C4-2B (cell line): Measurements from ENCODE around the gene TBXA2R.

Experiments
- H3K27ac ChIP-seq: fragments of 450-650 bp; 2 replicates; pipeline ENCODE4 v1.5.1; 2017
- CTCF ChIP-seq: fragments of 450-650 bp; conservative IDR thresholded peaks from 2 replicates; pipeline ENCODE4 v1.5.1; 2017; ENCODE audit warnings: mild to moderate bottlenecking
- ZFX ChIP-seq: fragments of 450-650 bp; IDR thresholded peaks from 2 replicates; pipeline ENCODE4 v1.6.1; 2017

The TBXA2R gene

GRCh38 chr19:3608750-3609322 lies 2.2 kb upstream of the TBXA2R start:
- TF ChIP-seq ZFX (no peak), CTCF (no peak)
- peak overlapping the region; percentile 57; the same call in 1 of the 2 replicates for H3K27ac ChIP-seq

DNA sequence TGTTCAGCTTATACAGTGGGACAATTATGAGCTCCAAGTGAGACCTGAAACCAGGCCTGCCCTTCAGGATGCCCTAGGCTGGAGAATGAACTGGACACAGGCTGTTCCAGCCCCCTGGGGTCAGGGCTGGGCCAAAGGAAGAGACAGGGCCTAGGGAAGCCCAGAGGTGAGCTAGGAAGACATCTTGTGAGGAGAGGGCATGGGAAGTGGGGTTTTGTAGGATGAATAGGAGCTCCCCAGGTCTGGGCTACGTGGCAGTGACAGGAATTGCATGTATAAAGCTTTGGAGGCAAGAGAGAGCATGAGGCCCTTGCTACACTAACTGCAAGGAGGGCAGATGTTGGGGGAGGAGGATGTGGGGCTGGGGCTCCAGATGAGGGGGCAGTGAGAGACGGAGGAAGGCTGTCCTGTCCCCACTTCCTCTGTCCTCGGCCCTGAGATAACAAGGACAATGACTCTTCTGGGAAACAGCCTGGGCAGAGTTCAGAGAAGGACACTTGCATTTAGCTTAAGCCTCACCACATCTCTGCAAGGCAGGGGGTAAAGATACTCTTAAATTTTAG lies 1.5 kb upstream of the TBXA2R start:
- no peak for TF ChIP-seq ZFX
- no peak for TF ChIP-seq CTCF
- no peak overlapping the region for H3K27ac ChIP-seq

GRCh38 chr19:3607303-3608078 lies 816 bp upstream of the TBXA2R start:
- no peak overlapping the region for H3K27ac ChIP-seq
- TF ChIP-seq CTCF (no peak), ZFX (no peak)

DNA sequence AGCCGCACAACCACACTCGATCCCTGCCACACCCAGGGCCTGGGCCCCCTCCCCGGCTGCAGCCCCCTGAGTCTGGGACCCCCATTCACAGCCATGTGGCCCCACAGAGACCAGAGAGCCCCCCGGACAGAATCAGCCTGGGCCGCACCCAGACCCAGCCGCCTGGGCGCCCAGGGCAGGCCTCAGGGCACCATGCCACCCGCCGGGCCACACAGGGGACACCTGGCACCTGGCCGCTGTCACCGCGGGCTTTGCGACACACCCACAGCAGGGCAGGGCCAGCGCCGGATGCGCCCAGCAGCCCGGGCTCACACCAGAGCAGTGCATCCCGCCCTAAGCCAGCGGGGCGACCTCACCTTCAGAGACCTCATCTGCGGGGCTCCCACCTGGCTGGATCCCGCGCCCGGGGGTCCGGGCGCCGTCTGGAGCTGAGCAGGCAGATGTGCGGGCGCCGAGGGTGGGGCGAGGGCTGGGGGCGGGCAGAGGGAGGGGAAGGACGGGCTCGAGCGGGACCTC lies 443 bp downstream of the TBXA2R start:
- TF ChIP-seq ZFX (no peak), CTCF (no peak)
- peak overlapping the region; percentile 28 for H3K27ac ChIP-seq

GRCh38 chr19:3605770-3606169 lies 905 bp downstream of the TBXA2R start:
- peak overlapping the region; percentile 28 for H3K27ac ChIP-seq
- TF ChIP-seq CTCF (no peak), ZFX (no peak)

DNA sequence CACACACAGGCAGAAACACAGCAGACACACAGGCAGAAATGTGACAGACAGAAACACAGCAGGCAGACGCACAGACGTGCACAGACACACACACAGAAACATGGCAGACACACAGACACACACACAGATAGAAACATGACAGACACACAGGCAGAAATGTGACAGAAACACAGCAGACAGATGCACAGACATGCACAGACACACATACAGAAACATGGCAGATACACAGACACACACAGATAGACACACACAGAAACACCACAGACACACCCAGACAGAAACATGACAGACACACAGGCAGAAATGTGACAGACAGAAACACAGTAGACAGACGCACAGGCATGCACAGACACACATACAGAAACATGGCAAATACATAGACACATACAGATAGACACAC lies 1.3 kb downstream of the TBXA2R start:
- TF ChIP-seq ZFX (no peak), CTCF (no peak)
- H3K27ac ChIP-seq = no peak overlapping the region

DNA sequence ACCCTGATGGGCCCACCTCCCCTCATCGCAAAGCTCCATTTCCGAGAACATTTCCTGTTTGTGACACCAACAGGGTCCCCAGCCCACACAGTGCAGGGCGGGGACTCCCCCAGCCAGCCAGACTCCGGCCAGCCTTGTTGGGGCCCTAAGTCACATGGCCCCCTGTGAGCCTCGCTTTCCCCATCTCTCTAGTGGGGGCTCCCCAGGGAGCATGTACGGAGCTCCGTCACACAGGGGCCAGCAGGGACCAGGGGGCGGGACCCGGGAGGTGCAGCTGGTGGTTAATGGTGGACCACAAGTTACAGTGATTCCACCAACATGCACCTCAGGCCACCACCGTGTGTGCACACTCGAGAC lies 1.7 kb downstream of the TBXA2R start:
- no peak for TF ChIP-seq CTCF
- no peak for TF ChIP-seq ZFX
- no peak overlapping the region for H3K27ac ChIP-seq
